Left forelimb (tissue), 1 donor: ENCODE data around the gene MRPL14.
"Not testable (repeated sequence)": the region's sequence is repeated elsewhere in the genome, so short reads cannot be mapped to it uniquely, and the experiment has no call there.

Experiments used
- DNase-seq: peaks from one replicate; pipeline ENCODE4 v3.0.0-alpha.2; 2018; ENCODE audit warnings: low spot score

Gene MRPL14

GRCh38 chr6:44097782-44098317 lies 29.4 kb downstream of the MRPL14 start:
- no peak for DNase-seq

- DNase-seq: no peak
Measured at GRCh38 chr6:44096612-44097011, 30.6 kb downstream of the MRPL14 start.

- not testable (repeated sequence) for DNase-seq
Measured at GRCh38 chr6:44095243-44095623, 32.0 kb downstream of the MRPL14 start.

- DNase-seq: no peak
Measured at GRCh38 chr6:44094403-44095242, 32.6 kb downstream of the MRPL14 start.

GRCh38 chr6:44093750-44094402 lies 33.4 kb downstream of the MRPL14 start:
- no peak for DNase-seq

- no peak for DNase-seq
Measured at GRCh38 chr6:44093066-44093465, 34.2 kb downstream of the MRPL14 start.

- no peak for DNase-seq
Measured at GRCh38 chr6:44091981-44092884, 35.0 kb downstream of the MRPL14 start.

- DNase-seq: not testable (repeated sequence)
Measured at GRCh38 chr6:44091356-44091755, 35.9 kb downstream of the MRPL14 start.

- DNase-seq: no peak
Measured at GRCh38 chr6:44090465-44090864, 36.8 kb downstream of the MRPL14 start.

GRCh38 chr6:44088827-44089590 lies 38.2 kb downstream of the MRPL14 start:
- no peak for DNase-seq

- DNase-seq: no peak
Measured at GRCh38 chr6:44087623-44088022, 39.6 kb downstream of the MRPL14 start.

- DNase-seq: no peak
Measured at GRCh38 chr6:44086931-44087574, 40.2 kb downstream of the MRPL14 start.

- no peak for DNase-seq
Measured at GRCh38 chr6:44085219-44085618, 42.0 kb downstream of the MRPL14 start.

- DNase-seq: no peak
Measured at GRCh38 chr6:44084231-44085014, 42.8 kb downstream of the MRPL14 start.

- DNase-seq: no peak
Measured at GRCh38 chr6:44082872-44083321, 44.4 kb downstream of the MRPL14 start.

GRCh38 chr6:44081753-44082152 lies 45.5 kb downstream of the MRPL14 start:
- DNase-seq: no peak

- DNase-seq: no peak
Measured at GRCh38 chr6:44080561-44081521, 46.4 kb downstream of the MRPL14 start.

GRCh38 chr6:44079672-44080071 lies 47.6 kb downstream of the MRPL14 start:
- DNase-seq: no peak
